CD4-positive, alpha-beta T cell treated with Interferon gamma for 1 hour (primary cell): ENCODE data around the gene CACNA2D2.
A peak's percentile ranks its signal among the peaks of the same experiment; 100 is the strongest.

Experiments used
- DNase-seq: peaks from one replicate; pipeline ENCODE4 v3.0.0-alpha.2; 2020

The CACNA2D2 gene

DNA sequence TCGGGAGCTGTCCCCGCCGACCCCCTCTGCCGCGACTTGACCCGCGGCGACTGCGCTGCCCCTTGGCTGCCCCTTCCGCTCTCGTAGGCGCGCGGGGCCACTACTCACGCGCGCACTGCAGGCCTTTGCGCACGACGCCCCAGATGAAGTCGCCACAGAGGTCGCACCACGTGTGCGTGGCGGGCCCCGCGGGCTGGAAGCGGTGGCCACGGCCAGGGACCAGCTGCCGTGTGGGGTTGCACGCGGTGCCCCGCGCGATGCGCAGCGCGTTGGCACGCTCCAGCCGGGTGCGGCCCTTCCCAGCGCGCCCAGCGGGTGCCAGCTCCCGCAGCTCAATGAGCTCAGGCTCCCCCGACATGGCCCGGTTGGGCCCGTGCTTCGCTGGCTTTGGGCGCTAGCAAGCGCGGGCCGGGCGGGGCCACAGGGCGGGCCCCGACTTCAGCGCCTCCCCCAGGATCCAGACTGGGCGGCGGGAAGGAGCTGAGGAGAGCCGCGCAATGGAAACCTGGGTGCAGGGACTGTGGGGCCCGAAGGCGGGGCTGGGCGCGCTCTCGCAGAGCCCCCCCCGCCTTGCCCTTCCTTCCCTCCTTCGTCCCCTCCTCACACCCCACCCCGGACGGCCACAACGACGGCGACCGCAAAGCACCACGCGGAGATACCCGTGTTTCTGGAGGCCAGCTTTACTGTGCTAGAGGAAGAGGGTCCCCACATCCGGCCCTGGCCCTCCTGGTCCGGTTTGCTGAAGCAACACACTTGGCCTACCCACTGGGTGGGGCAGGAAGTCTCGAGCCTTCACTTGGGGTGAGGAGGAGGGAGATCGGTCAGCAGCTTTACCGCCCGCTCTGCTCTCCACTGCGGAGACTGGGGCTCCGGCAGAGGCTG, 162.7 kb downstream of the CACNA2D2 start, which contains the start of gene RASSF1:
Gene RASSF1, minus strand, starts transcription at position 389 of the 882 bp plus-strand sequence. Its CDS starts 31 bp downstream, at position 358.
- DNase-seq, result peak; percentile 70

DNA sequence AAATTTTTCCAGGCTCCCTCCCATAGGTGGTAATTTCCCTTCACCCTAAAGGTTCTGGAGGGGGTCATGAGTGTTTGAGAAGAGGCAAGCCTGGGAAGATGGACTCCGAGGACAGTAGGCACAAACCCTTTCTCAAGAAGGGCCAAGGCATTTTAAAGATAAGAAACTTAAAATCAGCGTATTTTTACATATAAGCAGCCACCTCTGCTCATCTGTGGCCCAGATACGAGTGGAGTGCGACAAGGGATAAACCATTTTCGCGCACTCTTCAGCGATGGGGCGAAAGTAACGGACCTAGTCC, 163.3 kb downstream of the CACNA2D2 start:
- no peak for DNase-seq

DNA sequence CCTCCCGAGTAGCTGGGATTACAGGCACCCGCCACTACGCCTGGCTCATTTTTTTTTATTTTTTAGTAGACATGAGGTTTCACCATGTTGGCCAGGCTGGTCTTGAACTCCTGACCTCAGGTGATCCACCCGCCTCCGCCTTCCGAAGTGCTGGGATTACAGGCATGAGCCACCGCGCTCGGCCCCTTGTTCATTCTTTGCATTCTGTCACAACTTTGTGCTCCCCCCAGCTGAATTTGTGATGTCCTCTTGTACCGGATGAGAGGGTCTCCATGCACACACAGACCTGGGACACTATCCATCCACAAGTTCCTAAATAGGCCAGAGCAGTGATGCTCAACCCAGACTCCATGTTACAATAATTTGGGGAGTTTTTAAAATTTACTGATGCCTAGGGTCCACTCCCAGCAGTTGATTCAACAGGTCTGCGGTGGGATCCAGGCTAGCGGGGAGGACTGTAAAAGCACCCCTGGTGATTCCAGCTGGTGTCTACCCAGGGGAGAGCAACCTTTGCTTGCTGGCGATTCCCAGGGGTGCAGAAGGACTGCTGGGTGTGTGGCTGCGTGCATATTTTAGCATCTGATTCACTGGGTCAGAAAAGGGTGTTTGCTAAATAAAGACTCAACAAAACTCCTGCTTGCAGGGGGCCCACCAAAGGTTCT, 163.8 kb downstream of the CACNA2D2 start:
- DNase-seq, result no peak

DNA sequence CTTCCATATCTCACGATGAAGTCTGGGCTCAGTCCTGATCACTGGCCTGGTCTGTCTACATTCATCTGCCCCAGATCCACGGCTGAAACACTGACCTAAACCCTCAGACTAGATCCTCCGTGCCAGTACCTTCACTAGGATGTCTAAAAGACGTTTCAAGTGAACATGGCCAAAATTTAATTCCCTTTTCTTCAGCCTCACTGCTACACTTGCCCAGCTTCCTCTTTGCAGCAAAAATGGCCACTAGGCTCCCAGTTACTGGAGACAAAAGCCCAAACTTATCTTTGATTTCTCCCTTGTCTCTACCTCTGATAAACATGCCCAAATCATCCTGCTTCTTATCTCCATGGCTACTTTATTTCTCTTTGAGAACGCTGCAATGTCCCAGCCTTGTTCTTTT, 164.5 kb downstream of the CACNA2D2 start:
- DNase-seq, result no peak

DNA sequence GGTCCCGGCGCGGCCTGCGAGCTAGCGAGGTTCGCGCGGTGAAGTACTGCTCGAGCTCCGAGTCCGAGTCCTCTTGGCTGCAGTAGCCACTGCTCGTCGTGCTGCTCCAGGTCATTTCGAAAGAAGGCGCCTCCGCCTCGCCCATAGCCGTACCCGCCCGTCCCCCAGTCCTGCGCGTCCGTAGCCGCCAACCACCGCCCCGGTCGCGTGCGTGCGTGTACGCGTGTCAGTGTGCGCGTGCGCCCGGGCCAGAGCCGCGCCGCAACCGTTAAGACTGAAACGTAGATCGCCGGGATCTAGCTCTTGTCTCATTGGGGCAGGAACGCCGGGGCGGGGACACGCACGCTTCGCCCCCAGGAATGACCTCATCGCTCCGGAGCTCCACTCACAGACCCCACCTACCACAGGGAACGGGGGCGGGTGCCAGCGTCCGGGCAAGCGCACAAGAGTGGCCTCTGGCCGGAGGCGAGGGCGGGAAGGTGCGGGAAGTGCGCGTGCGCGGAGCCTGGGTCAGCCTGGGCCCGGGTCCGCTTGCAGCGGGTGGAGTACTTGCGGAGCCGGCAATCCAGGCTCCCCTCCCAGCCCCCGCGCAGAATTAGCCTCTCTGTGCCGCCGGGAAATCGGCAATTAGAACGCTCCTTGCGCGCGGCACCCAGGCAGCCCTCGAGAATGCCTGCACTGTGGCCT, 166.1 kb downstream of the CACNA2D2 start:
- DNase-seq, result peak; percentile 97

DNA sequence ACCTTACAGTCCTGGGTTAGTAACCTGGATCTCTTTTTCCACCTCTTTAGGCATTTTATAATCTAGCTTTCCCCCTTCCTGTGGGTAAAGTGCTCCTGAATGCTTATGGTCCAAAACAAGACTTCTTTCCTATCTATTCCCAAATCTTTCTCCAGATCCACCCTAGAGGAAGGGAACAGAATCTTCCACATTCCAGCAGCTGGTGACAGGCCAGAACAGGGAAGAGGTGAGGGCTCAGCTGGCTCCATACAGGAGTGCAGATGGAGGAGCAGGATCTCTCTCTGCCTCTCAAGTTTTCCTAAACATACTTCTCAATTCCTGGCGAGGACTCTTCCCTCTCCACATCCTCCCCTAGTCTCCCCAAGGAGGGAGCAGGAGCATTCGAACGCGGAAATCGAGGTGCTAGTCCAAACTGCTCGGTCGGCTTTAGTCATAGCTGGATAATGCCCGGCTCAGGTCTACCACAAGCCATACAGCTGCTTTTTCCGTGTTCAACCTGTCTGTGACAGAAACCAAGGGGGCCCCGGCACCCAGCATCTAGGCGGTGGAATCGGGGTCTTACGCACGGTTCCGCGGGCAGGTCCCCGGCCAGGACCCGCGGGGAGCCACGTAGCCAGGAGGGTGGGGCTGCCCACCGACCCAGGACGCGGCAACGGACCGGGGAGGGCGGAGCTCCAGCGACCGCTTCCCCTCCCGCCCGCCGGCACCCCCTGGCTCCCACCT, 166.8 kb downstream of the CACNA2D2 start:
- no peak for DNase-seq

DNA sequence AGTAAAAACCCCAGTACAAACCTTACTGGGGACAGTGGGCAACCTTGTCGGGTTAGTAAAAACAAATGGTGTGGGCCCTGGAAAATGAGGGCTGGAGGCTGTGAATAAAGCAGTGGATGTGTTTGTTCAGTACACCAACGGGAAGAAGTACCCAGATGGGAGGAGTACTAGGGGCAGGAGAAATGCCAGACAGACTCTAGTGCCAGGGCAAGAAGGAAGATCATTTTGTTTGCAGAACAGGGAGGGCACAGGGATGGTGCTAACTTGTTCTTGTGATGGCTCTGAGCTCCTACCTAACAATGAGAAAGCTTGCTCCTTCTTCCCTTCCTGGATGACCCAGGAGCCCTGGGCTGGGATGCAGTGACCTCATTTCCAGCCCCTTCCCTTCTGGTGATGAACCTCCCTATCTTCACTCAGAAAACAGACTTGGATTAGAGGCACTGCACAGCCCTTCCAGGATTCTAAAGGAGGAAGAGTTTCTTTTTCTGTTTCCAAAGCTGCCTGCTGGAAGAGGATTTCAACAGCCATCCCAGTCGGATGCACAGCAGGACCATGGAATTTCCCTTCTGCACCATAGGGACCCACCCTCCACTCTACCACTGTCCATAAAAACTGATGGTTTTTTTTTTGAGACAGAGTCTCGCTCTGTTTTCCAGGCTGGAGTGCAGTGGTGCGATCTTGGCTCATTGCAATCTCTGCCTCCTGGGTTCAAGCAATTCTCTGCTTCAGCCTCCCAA, 168.9 kb downstream of the CACNA2D2 start:
- no peak for DNase-seq

DNA sequence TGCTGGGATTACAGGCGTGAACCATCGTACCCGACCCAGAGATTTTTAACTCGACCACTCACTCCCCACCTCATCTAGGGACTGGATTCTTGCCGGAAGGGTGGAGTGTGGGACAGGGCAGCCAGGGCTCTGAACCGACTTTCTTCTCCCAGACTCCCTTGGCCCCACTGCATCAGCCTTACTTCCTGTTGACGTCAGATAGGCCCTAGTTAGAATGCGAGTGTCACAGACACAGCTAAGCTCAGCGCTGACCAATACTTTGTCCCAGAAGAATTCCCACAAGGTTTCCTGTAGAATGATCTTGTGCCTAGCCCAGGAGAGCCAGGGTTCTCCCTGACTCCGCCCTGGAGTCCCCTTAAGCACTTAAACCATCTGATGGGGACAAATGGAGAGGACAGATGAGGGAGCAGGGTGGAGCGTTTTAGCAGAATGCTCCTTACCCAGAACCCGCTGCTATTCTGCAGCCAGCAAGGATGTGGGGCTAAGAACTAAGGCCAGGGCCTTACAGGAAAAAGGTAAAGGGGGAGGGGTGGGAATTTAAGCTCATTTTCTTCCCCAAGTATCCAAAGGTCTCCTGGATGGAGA, 169.6 kb downstream of the CACNA2D2 start:
- no peak for DNase-seq

DNA sequence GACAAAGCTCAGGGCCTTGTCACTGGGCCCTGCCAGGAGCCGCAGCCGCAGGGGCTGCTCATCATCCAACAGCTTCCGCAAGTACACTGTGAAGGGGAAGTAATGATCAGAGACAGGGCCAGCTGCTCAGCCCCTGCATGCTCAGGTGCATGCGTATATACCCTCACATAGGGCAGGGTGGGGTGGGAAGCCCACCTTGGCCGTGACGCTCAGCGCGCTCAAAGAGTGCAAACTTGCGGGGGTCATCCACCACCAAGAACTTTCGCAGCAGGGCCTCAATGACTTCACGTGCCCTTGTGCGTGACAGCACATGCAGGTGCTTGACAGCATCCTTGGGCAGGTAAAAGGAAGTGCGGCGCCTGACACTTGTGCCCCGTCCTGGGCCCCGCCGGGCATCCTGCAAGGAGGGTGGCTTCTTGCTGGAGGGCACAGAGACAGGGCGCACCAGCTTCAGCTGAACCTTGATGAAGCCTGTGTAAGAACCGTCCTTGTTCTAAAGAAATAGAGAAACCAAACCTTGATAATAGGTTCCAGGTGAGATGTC, 172.0 kb downstream of the CACNA2D2 start:
- DNase-seq, result no peak

DNA sequence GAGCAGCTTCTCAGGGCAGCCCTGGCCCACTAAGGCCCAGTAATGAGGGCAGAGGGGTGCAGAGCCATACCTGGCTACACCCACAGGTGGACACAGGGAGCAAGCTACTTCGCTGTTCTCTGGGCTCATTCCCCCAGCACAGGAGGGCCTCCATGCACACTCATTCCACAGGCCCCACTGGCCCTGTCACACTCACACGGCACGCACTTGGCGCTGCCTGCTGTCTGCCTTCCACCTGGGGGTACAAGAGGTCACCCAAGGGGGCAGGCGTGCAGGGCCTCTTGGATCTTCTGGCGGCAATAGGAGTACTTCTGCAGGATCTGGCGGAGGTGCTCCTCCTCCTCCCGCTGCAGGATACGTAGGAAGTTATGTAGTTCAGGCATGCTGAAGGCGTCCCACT, 173.1 kb downstream of the CACNA2D2 start:
- DNase-seq, result no peak

DNA sequence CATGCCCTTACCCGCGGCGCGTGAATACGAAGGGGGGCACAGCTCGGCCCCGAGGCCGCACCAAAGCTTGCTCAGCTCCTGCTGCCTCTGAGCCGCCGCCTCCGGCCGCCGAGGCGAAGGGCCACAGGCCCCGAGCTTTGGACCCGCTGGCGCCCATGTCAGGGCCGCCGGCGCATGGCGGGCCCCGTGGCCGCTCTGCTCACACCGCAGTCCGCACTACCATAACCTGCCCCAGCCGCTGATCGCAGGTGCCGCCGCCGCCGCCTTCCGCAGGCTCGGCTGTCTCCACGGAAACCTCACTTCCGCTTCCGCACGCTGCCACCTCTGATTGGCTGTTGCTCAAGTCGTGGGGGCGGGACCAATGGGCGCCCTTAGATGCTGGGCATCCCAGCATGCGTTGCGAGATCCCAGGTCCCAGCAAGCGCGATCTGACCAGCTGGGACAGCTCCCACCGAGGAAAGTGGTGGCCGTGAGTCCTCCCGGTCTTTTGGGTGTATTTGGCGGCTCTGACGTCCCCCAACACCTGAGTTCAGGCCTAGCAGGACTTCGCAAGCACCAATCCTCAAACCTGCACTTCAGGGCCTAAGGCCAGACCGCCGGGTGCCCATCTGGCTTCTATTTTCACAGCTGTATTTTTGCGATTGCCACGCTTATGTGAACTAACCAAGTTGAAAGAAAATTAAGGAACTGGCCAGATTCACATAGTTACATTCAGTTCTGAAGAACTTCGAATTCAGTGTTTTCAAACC, 175.3 kb downstream of the CACNA2D2 start, which contains the start of gene TUSC2:
Gene TUSC2, minus strand, starts transcription at position 281 of the 749 bp plus-strand sequence. Its CDS starts 124 bp downstream, at position 157.
- DNase-seq, result peak; percentile 94

DNA sequence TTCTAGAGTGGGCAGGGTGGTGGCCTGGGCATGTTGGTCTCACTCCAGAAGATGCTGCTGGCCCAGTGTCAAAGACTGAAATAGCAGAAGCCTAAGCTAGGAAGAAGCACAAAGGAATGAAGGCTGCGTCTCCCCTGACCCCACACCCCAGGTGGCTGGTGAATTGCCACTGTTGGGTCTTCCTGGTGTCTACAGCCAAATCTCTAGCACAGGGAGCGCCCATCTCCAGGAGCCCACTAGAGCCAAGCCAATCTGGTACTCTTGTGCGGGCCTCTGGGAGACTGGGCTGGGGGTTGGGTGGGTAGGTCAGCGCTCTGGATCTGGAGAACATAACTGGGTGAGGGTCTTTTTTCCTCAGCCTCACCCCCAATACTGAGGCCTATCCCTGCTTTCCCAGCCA, 176.3 kb downstream of the CACNA2D2 start:
- no peak for DNase-seq

DNA sequence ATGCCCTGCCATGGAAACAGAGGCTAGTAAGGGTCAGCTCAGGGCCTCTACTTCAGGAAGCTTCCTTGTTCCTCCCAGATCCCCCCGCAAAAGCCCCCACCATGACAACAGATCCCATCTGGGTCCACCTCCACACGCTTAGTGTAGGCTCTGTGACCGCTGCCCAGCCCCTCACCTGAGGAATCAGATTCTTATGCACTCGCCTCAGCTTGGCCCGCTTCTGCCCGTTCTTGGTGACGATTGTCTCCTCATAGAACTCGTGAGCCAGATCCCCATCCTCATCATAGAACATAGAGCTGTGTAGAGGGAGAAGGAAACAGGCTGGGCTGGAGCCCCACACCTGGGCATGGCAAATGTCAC, 177.3 kb downstream of the CACNA2D2 start:
- DNase-seq, result no peak

DNA sequence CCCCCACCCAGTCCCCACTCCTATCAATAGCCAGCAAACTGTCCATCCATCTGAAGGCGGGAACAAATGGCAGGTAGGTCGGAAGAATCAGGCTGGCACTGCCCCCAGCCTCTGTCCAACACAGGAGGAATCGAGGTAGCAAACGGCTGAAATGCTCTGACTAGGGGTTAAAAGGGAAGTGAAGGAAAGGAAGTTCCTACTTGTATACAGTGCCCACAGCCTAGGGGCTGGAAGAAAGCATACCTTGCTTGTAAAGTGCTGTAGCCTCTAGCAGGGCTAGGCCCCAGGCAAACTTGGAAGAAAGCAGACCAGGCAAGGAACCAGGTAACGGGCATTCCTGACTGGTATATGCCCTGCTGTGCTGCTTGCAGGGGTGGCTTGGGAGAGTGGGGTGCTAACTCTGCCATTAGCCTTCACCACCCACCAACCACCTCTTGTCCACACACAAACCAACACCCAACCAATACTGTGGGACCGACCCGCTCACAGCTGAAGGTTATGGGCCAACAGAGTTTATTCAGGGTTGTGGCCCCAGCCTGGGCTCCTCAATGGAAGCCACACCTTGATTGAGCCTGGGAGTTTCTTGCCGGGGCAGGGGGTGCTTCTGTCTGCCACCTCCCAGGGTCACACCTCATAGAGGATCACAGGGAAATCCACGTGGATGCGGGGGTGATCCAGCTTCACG, 177.8 kb downstream of the CACNA2D2 start:
- no peak for DNase-seq

DNA sequence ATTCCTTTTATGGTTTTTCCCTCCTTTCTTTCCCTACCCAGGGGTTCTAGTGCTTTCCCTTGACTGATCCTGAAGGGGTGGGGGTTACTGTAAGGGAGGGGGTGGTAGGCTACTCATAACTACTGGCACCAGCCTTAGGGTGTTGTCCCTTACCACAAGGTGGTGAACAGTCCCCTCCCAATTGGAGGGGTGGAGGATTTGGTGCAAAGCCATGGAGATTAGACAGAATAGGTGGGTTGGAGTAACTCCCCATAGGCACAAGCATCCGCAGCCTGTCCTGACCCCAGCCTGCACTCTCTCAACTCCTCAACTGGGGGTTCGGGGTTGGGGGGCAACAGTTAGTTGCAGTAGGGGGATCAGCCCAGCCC, 178.3 kb downstream of the CACNA2D2 start:
- no peak for DNase-seq

DNA sequence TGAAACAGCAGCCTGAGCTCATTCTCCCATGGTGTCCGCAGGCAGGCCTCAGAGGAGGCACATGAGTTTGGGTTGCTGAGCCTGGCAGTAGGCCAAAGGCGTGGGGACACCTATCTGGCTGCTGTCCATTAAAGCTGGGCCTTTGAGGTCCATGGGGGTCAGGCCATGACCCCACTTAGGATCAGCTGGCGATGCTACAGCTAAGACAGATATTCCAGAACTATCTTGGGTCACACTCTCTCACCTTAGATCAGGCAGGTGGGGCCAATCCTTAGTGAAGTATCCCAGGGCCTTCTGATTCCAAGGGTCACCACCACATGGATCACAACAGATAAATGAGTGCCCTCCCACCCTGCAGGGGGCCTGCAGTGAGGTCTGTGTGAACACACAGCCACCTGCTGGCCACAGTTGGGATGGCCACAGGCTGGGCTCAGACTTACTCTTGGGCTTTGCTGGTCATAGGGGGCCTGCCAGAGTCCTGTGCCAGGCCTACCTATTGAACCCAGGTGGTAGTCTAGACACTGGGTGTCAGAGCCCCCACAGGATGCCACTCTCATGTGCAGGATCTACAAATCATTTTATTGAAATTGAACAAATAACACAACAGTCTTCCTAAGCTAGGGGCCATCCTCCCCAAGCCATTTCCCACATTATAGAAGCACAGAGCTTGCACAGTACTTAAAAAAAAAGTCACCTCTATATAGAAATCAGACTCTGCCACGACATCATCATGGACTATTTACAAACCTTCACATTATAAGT, 178.9 kb downstream of the CACNA2D2 start:
- peak; percentile 53 for DNase-seq

DNA sequence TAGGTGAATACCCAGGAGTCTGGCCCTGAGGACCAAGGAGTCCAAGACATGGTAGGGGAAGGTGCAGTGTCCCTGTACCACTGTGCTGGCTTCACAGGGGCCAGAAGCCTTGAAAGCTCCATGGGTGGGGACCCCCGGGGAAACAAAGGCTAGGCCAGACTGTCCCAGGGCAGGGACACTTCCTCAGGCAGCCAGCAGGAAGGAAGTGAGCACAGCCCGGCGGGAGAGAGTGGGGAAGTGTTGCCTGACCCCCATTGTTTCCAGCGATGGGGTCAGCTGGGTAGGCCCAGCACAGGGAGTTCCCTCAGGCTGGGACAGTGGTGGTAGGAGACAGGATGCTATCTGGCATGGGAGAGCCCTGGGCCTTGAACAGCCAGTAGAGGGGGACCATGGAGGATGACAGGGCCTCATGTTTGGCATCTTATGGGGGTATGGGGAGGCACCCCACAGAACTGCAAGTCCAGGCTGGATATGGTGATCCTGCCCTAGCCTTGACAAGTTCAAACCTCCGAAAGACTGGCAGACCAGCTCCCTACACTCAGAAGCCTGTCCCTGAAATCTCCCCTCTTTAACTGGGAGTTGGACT, 179.7 kb downstream of the CACNA2D2 start:
- DNase-seq, result no peak

DNA sequence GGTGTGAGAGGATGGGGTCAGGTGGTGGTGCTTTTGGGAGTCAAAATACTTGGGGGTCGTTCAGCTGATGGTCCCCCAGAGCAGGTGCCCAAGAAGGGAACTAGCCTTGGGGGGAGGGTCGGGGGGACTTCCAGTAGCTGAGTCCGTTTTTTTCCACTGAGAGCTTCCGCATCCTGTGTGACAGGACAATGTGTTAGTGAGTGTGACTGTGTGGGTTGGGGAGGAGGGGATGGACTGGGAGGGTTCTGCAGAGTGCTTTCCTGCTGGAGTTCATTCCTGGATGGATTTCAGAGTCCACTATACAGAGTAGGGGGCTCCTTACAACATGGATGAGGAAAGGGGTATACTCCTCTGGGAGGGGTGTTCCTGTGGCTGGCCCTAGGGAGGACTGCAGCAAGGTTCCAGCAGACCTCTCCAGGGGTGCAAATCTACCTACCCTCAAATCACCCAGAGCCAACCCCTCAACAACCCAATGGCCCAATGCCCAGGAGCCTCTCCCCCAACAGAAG, 180.3 kb downstream of the CACNA2D2 start:
- no peak for DNase-seq
